Left lung (tissue), 10 donors: ENCODE data around the gene DRD5. TPM values are rescaled to one million over a fixed set of nuclear protein-coding genes. Genes with fewer than 3 reads are reported as not detected.

ENCODE experiments used
- ATAC-seq: fragments of 200-7000 bp; cut with Tn5 transposase; one replicate; pipeline ENCODE4 v1.9.1; 2020; ENCODE audit warnings: moderate library complexity
- DNase-seq, 4 donors: peaks; one replicate each; pipeline ENCODE4 v3.0.0-alpha.2; 2013 to 2020
- H3K27ac ChIP-seq, 2 donors: fragments of 200-600 bp; sonication (generic) in 1 of 2; one replicate each; pipeline versions ENCODE4 v1.5.0 to v1.8.0; 2020 to 2021
- H3K27me3 ChIP-seq, 2 donors: fragments of 200-600 bp; sonication (generic) in 1 of 2; one replicate each; pipeline versions ENCODE4 v1.5.0 to v1.8.0; 2020 to 2021
- H3K36me3 ChIP-seq, 2 donors: fragments of 200-600 bp; sonication (generic) in 1 of 2; one replicate each; pipeline versions ENCODE4 v1.5.0 to v1.8.0; 2020 to 2021
- H3K4me1 ChIP-seq, 2 donors: fragments of 200-600 bp; one replicate each; pipeline ENCODE4 v1.8.0; 2021
- H3K4me3 ChIP-seq, 2 donors: fragments of 200-600 bp; sonication (generic) in 1 of 2; one replicate each; pipeline versions ENCODE4 v1.5.0 to v1.8.0; 2020 to 2021; ENCODE audit warnings: mild to moderate bottlenecking in 1 of 2
- H3K9me3 ChIP-seq, 2 donors: fragments of 200-600 bp; sonication (generic) in 1 of 2; one replicate each; pipeline versions ENCODE4 v1.5.0 to v1.8.0; 2020 to 2021
- intact Hi-C, 2 donors: fragments of 100-400 bp; cut with DNase I; formaldehyde crosslinking; loops; one replicate each; pipeline versions ENCODE4 v1.11.2 to v1.14.2; 2022
- polyA plus RNA-seq, 6 donors: library from polyadenylated mRNA; unstranded; fragments of 120-200 nt; gene quantifications; one replicate each; pipeline ENCODE4 v1.2.1, GENCODE V29; 2013; ENCODE audit not compliant: insufficient read length in 6 of 6
- total RNA-seq, 2 donors: library from RNA; stranded (reverse); fragmentation: NEBNext Ultra II Directional; extraction: Animal tissue kit (Norgen Biotek cat#: 25700); gene quantifications; one replicate each; pipeline ENCODE4 v1.2.1, GENCODE V29; 2021
- TF ChIP-seq, protein P1 (sequence below), 2 donors: fragments of 200-600 bp; sonication (generic) in 1 of 2; IDR thresholded peaks; one replicate each; pipeline versions ENCODE4 v1.5.0 to v1.8.0; 2021; ENCODE audit warnings: antibody characterized with exemption in 2 of 2
- donor health status: DM: no; HTN: yes; CAD: no.
- donor health status: DM: no; HTN: no; CAD: no.

DRD5 gene
- total and polyA plus RNA-seq, 8 donors = 0.09 TPM; not detected in 7

DNA sequence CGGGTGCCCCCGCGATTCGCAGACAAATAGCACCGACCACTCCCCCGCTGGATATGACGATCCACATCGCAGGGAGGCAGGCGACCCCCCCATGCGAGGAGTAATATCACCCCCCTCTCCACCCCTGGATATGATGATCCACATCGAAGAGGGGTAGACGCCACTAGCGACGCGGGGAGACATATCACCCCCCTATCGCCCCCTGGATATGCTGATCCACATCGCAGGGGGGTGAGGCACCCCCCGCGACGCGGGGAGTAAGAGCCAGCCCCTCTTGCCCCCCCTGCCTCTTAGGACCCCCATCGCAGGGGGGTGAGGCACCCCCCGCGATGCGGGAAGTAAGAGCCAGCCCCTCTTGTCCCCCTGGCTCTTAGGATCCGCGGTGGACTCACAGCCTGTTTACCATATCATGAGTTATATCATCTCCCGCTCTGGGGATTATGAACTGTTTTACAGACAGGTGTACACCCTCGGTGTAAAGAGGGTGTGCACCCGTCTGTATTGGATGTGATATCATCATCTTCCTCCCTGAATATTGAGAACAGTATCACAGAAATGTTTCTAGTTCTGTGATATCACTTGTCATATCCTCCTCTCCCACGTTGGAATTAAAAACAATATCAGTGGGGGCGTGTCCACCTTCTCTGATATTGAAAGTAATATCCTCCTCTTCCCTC, 22.7 kb upstream of the DRD5 start:
- Histone ChIP-seq H3K4me3 (no peak overlapping the region), H3K9me3 (no peaks in the 10 kb centered on the region), H3K27me3 (peaks cover 0 to 16% of the 10 kb centered on the region in 2 donors), H3K27ac (no peak overlapping the region), H3K36me3 (no peaks in the 10 kb centered on the region), H3K4me1 (no peaks in the 10 kb centered on the region)
- TF ChIP-seq, protein P1, sequence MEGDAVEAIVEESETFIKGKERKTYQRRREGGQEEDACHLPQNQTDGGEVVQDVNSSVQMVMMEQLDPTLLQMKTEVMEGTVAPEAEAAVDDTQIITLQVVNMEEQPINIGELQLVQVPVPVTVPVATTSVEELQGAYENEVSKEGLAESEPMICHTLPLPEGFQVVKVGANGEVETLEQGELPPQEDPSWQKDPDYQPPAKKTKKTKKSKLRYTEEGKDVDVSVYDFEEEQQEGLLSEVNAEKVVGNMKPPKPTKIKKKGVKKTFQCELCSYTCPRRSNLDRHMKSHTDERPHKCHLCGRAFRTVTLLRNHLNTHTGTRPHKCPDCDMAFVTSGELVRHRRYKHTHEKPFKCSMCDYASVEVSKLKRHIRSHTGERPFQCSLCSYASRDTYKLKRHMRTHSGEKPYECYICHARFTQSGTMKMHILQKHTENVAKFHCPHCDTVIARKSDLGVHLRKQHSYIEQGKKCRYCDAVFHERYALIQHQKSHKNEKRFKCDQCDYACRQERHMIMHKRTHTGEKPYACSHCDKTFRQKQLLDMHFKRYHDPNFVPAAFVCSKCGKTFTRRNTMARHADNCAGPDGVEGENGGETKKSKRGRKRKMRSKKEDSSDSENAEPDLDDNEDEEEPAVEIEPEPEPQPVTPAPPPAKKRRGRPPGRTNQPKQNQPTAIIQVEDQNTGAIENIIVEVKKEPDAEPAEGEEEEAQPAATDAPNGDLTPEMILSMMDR (IDR thresholded peaks at IDR 0.05) = no peak
- ATAC-seq = no peak
- DNase-seq = no peak
- intact Hi-C loops = no loop called here

DNA sequence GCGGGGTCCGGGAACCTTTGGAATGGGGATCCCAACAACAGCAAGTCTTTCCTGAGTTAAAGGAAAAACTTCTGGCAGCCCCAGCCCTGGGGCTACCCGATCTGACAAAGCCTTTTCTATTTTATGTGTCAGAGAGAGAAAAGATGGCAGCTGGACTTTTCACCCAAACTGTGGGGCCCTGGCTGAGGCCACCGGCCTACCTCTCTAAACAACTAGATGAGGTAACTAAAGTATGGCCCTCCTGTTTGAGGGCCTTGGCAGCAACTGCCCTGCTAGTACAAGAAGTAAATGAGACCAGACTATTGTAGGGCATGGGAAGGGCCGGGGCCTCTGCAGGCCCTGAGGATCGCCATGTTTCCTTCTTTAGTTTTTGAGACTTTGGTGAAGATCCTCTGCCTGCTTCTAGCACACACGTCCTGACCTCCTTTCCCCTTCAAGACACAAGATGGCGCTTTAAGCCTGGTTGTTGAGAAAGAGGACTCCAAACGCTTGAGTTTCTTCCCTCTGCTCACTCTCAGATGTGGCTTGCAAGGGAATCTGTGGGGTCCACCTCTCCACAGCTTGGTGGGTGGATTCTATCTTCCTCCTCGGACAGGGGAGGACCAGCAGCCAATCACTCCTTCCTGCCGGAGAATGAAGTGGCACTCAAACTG, 18.5 kb upstream of the DRD5 start:
- intact Hi-C loops = loop anchor here in 1 of 2 donors (5.0 to 10.0 kb wide), 3 partner anchors 132 to 304 kb away; no protein-coding TSS in a partner anchor
- Histone ChIP-seq H3K4me3 (no peak overlapping the region), H3K27me3 (peaks cover 0 to 16% of the 10 kb centered on the region in 2 donors), H3K4me1 (no peaks in the 10 kb centered on the region), H3K9me3 (no peaks in the 10 kb centered on the region), H3K36me3 (no peaks in the 10 kb centered on the region), H3K27ac (no peak overlapping the region)
- DNase-seq (peak in 3 of 4 donors; percentile 48 to 81 (median 59)), ATAC-seq (peak; percentile 52)
- TF ChIP-seq, protein P1 (IDR thresholded peaks at IDR 0.05) = peak; percentile 59 to 66

DNA sequence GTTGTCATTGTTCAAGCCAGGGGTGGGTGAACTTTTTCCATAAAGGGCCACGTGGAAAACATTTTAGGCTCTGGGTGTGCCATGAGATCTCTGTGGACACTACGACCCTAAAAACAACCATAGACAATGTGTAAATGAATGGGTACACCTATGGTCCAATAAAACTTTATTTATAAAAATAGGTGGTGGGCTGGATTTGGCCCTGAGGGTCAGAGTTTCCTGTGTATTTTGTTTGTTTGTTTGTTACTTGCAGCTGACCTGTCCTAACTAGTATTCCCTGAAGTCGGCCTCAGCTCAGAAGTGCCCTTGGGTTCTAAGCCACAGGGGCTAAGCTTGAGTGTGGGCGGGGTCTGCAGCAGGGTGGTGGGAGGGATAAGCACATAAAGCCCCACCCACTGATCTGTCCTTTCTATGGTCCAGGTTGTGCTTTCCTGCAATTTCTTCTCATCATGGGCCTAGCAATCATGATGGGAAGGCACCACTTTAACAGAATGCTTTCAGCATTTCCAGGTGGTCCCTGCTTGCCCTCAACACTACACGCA, 17.2 kb upstream of the DRD5 start:
- ATAC-seq (no peak), DNase-seq (no peak)
- intact Hi-C loops = loop anchor here in 1 of 2 donors (5.0 to 10.0 kb wide), 3 partner anchors 131 to 303 kb away; no protein-coding TSS in a partner anchor
- peaks cover 0 to 2% of the 10 kb centered on the region in 2 donors for H3K4me1 ChIP-seq
- no peak overlapping the region for H3K27ac ChIP-seq
- H3K27me3 ChIP-seq = peaks cover 0 to 4% of the 10 kb centered on the region in 2 donors
- no peaks in the 10 kb centered on the region for H3K36me3 ChIP-seq
- H3K9me3 ChIP-seq = no peaks in the 10 kb centered on the region
- TF ChIP-seq, protein P1 (IDR thresholded peaks at IDR 0.05) = no peak
- H3K4me3 ChIP-seq = no peak overlapping the region

DNA sequence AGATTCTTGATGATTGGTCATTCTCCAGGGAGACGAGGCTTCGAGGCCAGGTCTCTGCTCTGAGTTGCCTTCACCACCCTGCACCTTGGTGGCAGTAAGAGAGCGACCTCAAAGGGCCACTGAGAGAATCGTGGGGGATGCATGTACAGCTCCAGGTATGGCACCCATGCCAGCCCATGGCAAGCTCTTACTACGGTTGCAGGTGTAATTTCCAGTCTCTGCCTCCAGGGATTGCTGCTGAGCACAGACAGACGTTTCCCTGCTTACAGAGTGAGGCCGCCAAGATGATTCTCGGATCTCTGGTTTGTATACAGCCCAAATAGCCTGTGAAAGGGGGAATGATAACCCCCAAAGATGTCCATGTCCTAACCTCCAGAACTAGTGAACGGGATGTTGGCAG, 16.3 kb upstream of the DRD5 start:
- Histone ChIP-seq H3K27ac (no peak overlapping the region), H3K9me3 (no peaks in the 10 kb centered on the region), H3K4me3 (no peak overlapping the region), H3K4me1 (peaks cover 0 to 10% of the 10 kb centered on the region in 2 donors), H3K36me3 (no peaks in the 10 kb centered on the region), H3K27me3 (no peaks in the 10 kb centered on the region)
- no peak for ATAC-seq
- DNase-seq = no peak
- intact Hi-C loops = loop anchor here in 1 of 2 donors (10.0 kb wide), 1 partner anchor 130 kb away; no protein-coding TSS in a partner anchor
- TF ChIP-seq, protein P1 (IDR thresholded peaks at IDR 0.05) = peak; percentile 30 to 40

DNA sequence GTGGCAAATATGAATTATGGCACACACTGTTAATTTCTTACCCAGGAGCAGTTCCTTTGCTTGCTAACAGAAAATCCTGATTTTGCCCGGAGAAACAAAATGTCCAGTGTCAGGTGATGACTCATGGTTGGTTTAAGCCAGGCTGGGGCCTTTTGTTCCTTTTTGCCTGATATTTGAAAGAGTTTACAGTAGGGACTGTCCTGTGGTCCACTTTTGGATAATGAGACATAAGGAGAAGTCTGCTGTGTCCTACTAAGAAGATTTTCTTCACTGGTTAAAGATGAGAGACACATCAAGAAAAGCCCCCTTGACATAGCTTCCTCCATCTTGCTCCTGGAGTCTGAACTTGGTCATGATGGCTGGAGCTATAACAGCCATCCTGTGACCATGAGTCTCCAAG, 12.1 kb upstream of the DRD5 start:
- Histone ChIP-seq H3K4me1 (peaks cover 0 to 10% of the 10 kb centered on the region in 2 donors), H3K27me3 (no peaks in the 10 kb centered on the region), H3K36me3 (no peaks in the 10 kb centered on the region), H3K27ac (no peak overlapping the region), H3K4me3 (no peak overlapping the region), H3K9me3 (no peaks in the 10 kb centered on the region)
- DNase-seq (no peak), ATAC-seq (no peak)
- TF ChIP-seq, protein P1 (IDR thresholded peaks at IDR 0.05) = no peak
- intact Hi-C loops = loop anchor here in 1 of 2 donors (10.0 kb wide), 1 partner anchor 125 kb away; no protein-coding TSS in a partner anchor
